GM12878 (cell line): ENCODE data around the gene STXBP5. TPM values are rescaled to one million over a fixed set of nuclear protein-coding genes. Genes with fewer than 3 reads are reported as not detected.

Source experiments
- ATAC-seq: fragments of 200-7000 bp; cut with Tn5 transposase; 3 replicates; pipeline ENCODE4 v1.9.1; 2020; ENCODE audit warnings: mild to moderate bottlenecking, moderate library complexity
- BruUV-seq: library from RNA; stranded (reverse); fragments of 400-500 nt; replicated peaks from 2 replicates; lab custom pipeline; 2021; lab: Mats Ljungman, UMichigan
- CTCF ChIA-PET: fragments of 300-600 bp; sonication (Branson Sonifier 250); formaldehyde crosslinking; extraction: SDS; loops from one replicate; lab custom pipeline; 2021; ENCODE audit warnings: inconsistent platforms; lab: Yijun Ruan, JAX
- POLR2A ChIA-PET: fragments of 350-600 bp; formaldehyde crosslinking; extraction: SDS; loops from one replicate; lab custom pipeline; 2021; ENCODE audit warnings: inconsistent platforms; lab: Charles Lee
- RAD21 ChIA-PET: fragments of 300-600 bp; sonication (Branson Sonifier 250); formaldehyde crosslinking; loops from one replicate; lab custom pipeline; 2023; ENCODE audit warnings: antibody characterized with exemption; ENCODE audit not compliant: unreplicated experiment; lab: Charles Lee
- SMC1A ChIA-PET: fragments of 300-600 bp; sonication (Branson Sonifier 250); formaldehyde crosslinking; loops from one replicate; lab custom pipeline; 2023; ENCODE audit not compliant: unreplicated experiment, uncharacterized antibody; lab: Charles Lee
- DNase-seq: peaks from one replicate; pipeline ENCODE4 v3.0.0-alpha.2; 2011; ENCODE audit warnings: low read depth, low spot score
- FAIRE-seq: peaks from 3 replicates; lab custom pipeline; 2011; peaks lifted over from hg19 to GRCh38; lab: Jason Lieb, UNC
- H2AFZ ChIP-seq: 2 replicates; pipeline ENCODE4 v1.6.0; 2011; ENCODE audit warnings: low read depth, low read length, control low read depth; ENCODE audit not compliant: control insufficient read depth
- H3K27ac ChIP-seq: 2 replicates; pipeline ENCODE4 v1.5.1; 2011; ENCODE audit warnings: control low read depth; ENCODE audit not compliant: control insufficient read depth, insufficient read depth
- H3K27me3 ChIP-seq, 2 experiments: replicated peaks in 1 of 2; 2 replicates each; pipeline versions ENCODE4 v1.6.0 to v1.6.1; 2011; ENCODE audit warnings: low read length in 1 of 2; ENCODE audit not compliant: control insufficient read depth in 2 of 2, insufficient read depth in 2 of 2
- H3K36me3 ChIP-seq, 2 experiments: 2 replicates each; pipeline ENCODE4 v1.5.1; 2011; ENCODE audit warnings: low read length in 1 of 2; ENCODE audit not compliant: control insufficient read depth in 2 of 2, insufficient read depth in 2 of 2
- H3K4me1 ChIP-seq: 2 replicates; pipeline ENCODE4 v1.6.1; 2011; ENCODE audit warnings: mild to moderate bottlenecking, low read length, moderate library complexity, mixed read lengths; ENCODE audit not compliant: control insufficient read depth, insufficient read depth
- H3K4me2 ChIP-seq: 2 replicates; pipeline ENCODE4 v1.6.0; 2011; ENCODE audit warnings: control low read depth; ENCODE audit not compliant: control insufficient read depth, insufficient read depth
- H3K4me3 ChIP-seq: fragments of 200-600 bp; sonication (generic); 2 replicates; pipeline ENCODE4 v1.5.1; 2016
- H3K79me2 ChIP-seq: 2 replicates; pipeline ENCODE4 v1.6.0; 2011; ENCODE audit warnings: low read length; ENCODE audit not compliant: control insufficient read depth, insufficient read depth
- H3K9ac ChIP-seq: 2 replicates; pipeline ENCODE4 v1.8.0; 2011; ENCODE audit warnings: low read length, control low read depth, mixed read lengths; ENCODE audit not compliant: control insufficient read depth, insufficient read depth
- H3K9me3 ChIP-seq: replicated peaks from 3 replicates; pipeline ENCODE4 v1.5.1; 2011; ENCODE audit warnings: mild to moderate bottlenecking, low read length; ENCODE audit not compliant: control insufficient read depth, insufficient read depth
- H4K20me1 ChIP-seq: 2 replicates; pipeline ENCODE4 v1.6.0; 2011; ENCODE audit not compliant: control insufficient read depth, insufficient read depth
- ASH2L ChIP-seq: fragments of 300-600, 200-600 bp; sonication (generic); IDR thresholded peaks from 2 replicates; pipeline ENCODE4 v1.6.1; 2017; ENCODE audit warnings: low read depth, mild to moderate bottlenecking, borderline replicate concordance
- BCL11A ChIP-seq: IDR thresholded peaks from 2 replicates; pipeline ENCODE4 v1.6.1; 2011; ENCODE audit warnings: low read depth, low read length
- CEBPB ChIP-seq, 2 experiments: fragments of 150-350 bp in 1 of 2; IDR thresholded peaks; 2 replicates each; pipeline ENCODE4 v1.6.1; 2012 to 2014; ENCODE audit warnings: low read depth in 2 of 2, low read length in 2 of 2, borderline replicate concordance in 1 of 2, inconsistent platforms in 1 of 2
- CREB1 ChIP-seq: IDR thresholded peaks from 2 replicates; pipeline ENCODE4 v1.6.1; 2012; ENCODE audit warnings: low read depth, mild to moderate bottlenecking, inconsistent platforms
- DPF2 ChIP-seq: fragments of 450-650 bp; IDR thresholded peaks from 2 replicates; pipeline ENCODE4 v1.6.1; 2017; ENCODE audit warnings: mild to moderate bottlenecking
- EGR1 ChIP-seq, 2 experiments: IDR thresholded peaks; 1 replicate in 1 of 2; 2 replicates in 1 of 2; pipeline ENCODE4 v1.6.1; 2011 to 2012; ENCODE audit warnings: low read depth in 2 of 2, low read length in 2 of 2, borderline replicate concordance in 1 of 2, mild to moderate bottlenecking in 1 of 2, moderate library complexity in 1 of 2
- HDGF ChIP-seq: fragments of 450-650 bp; IDR thresholded peaks from 2 replicates; pipeline ENCODE4 v1.6.1; 2016; ENCODE audit warnings: antibody characterized with exemption
- IRF3 ChIP-seq: fragments of 450-650 bp; IDR thresholded peaks from 2 replicates; pipeline ENCODE4 v1.6.1; 2014; ENCODE audit warnings: mild to moderate bottlenecking
- IRF4 ChIP-seq: IDR thresholded peaks from 2 replicates; pipeline ENCODE4 v1.6.1; 2011; ENCODE audit warnings: low read depth, low read length
- JUNB ChIP-seq: IDR thresholded peaks from 2 replicates; pipeline ENCODE4 v1.6.1; 2016; ENCODE audit warnings: antibody characterized with exemption, mild to moderate bottlenecking
- MYB ChIP-seq: fragments of 150-350 bp; IDR thresholded peaks from 2 replicates; pipeline ENCODE4 v1.6.1; 2014; ENCODE audit warnings: mild to moderate bottlenecking, low read depth, low read length, borderline replicate concordance
- NFYA ChIP-seq: IDR thresholded peaks from 2 replicates; pipeline ENCODE4 v1.6.1; 2011; ENCODE audit warnings: low read depth, mild to moderate bottlenecking, low read length, improper control_type of control experiment, borderline replicate concordance
- SREBF2 ChIP-seq: IDR thresholded peaks from 2 replicates; pipeline ENCODE4 v1.6.1; 2012; ENCODE audit warnings: mild to moderate bottlenecking, low read length
- TCF3 ChIP-seq: IDR thresholded peaks from 2 replicates; pipeline ENCODE4 v1.6.1; 2012; ENCODE audit warnings: low read depth, mild to moderate bottlenecking, low read length, borderline replicate concordance; ENCODE audit not compliant: insufficient read depth
- USF2 ChIP-seq: IDR thresholded peaks from 2 replicates; pipeline ENCODE4 v1.6.1; 2011; ENCODE audit warnings: low read depth, low read length, improper control_type of control experiment, borderline replicate concordance
- ZNF217 ChIP-seq: fragments of 450-650 bp; IDR thresholded peaks from 2 replicates; pipeline ENCODE4 v1.6.1; 2017; ENCODE audit warnings: antibody characterized with exemption, mild to moderate bottlenecking
- WGBS: methylation state at CpG from one replicate; pipeline ENCODE4 v1.1.6; 2016; ENCODE audit warnings: low lambda C conversion rate; ENCODE audit not compliant: insufficient replicate concordance, insufficient coverage; ENCODE audit errors: missing lambda C conversion rate; 5-methylcytosine and 5-hydroxymethylcytosine counted together
- in situ Hi-C: fragments of 300-500 bp; cut with MboI; formaldehyde crosslinking; loops from 9 replicates; pipeline ENCODE4 v1.14.3; 2018; ENCODE audit warnings: mixed read lengths
- intact Hi-C: fragments of 100-400 bp; cut with micrococcal nuclease; formaldehyde crosslinking; loops from one replicate; pipeline ENCODE4 v1.14.2; 2022; ENCODE audit not compliant: unreplicated experiment
- polyA plus RNA-seq, 11 experiments: library from polyadenylated mRNA; depleted of rRNA in 4 of 11; unstranded in 6 of 11; stranded (reverse) in 5 of 11; fragments of >200 nt; fragmentation: Nextera tagmentation in 4 of 11; fragmentation: Illumina TruSeq in 1 of 11; extraction: Ambion mirVana in 4 of 11; extraction: Trizol in 1 of 11; gene quantifications; 1 replicate in 1 of 11; 2 replicates in 10 of 11; pipeline versions ENCODE4 v1.2.1 to v1.2.3, GENCODE V29; 2011 to 2016; ENCODE audit warnings: inconsistent platforms in 2 of 11, missing spikeins in 2 of 11, low read depth in 1 of 11
- total RNA-seq, 4 experiments: library from RNA; depleted of rRNA in 3 of 4; stranded (reverse); fragments of >200 nt in 3 of 4; fragmentation: Illumina TruSeq in 1 of 4; extraction: Trizol in 1 of 4; gene quantifications; 2 replicates each; pipeline versions ENCODE4 v1.2.1 to v1.2.3, GENCODE V29; 2013 to 2021

Gene STXBP5
- total and polyA plus RNA-seq, 10 of the 15 experiments (the other 5 are each of a cell fraction or from before 2014, with no cell fraction given) = 1.4 to 13.2 (median 8.4) TPM

- DNase-seq (no peak), ATAC-seq (no peak), FAIRE-seq (no peak)
- Histone ChIP-seq H3K79me2 (no peaks in the 10 kb centered on the region), H4K20me1 (no peaks in the 10 kb centered on the region), H2AFZ (no peak overlapping the region), H3K4me2 (no peak overlapping the region), H3K27ac (no peak overlapping the region), H3K27me3 (no peaks in the 10 kb centered on the region), H3K4me1 (no peaks in the 10 kb centered on the region), H3K9ac (no peak overlapping the region), H3K4me3 (no peak overlapping the region), H3K36me3 (no peaks in the 10 kb centered on the region), H3K9me3 (no peaks in the 10 kb centered on the region; the same call in 2 of the 3 replicates)
- SMC1A ChIA-PET = no interaction called here
- intact Hi-C loops = no loop called here
- 45% methylated on average over 11 of the region's 11 CpGs for WGBS
- RAD21 ChIA-PET = no interaction called here
- TF ChIP-seq USF2 = no peak
- CTCF ChIA-PET = no interaction called here
- POLR2A ChIA-PET = no interaction called here
- in situ Hi-C loops = no loop called here
- BruUV-seq = no TSS peak
Measured at GRCh38 chr6:147423111-147423510, 218.9 kb downstream of the STXBP5 start.

- FAIRE-seq (no peak), ATAC-seq (no peak), DNase-seq (no peak)
- ChIA-PET SMC1A (no interaction called here), CTCF (no interaction called here), POLR2A (no interaction called here), RAD21 (no interaction called here)
- no peaks in the 10 kb centered on the region for H3K4me1 ChIP-seq
- H3K36me3 ChIP-seq = no peaks in the 10 kb centered on the region
- H3K27ac ChIP-seq = no peak overlapping the region
- no peak for TF ChIP-seq JUNB
- TF ChIP-seq EGR1 (IDR thresholded peaks at IDR 0.05; ENCODE audit: borderline replicate concordance in 1 of 2, low read depth in 2 of 2, low read length in 2 of 2) = no peak
- no peak for TF ChIP-seq TCF3
- TF ChIP-seq NFYA = no peak
- no peak for TF ChIP-seq SREBF2
- TF ChIP-seq CREB1 = no peak
- no peak for TF ChIP-seq HDGF
- no peak for TF ChIP-seq IRF3
- no peak for TF ChIP-seq MYB
- TF ChIP-seq BCL11A = no peak
- no peak for TF ChIP-seq CEBPB (IDR thresholded peaks at IDR 0.05; ENCODE audit: borderline replicate concordance in 1 of 2, low read depth in 2 of 2, low read length in 2 of 2)
- no peak for TF ChIP-seq DPF2
- no peak for TF ChIP-seq IRF4
- TF ChIP-seq ZNF217 = no peak
- no peak for TF ChIP-seq ASH2L
- H3K79me2 ChIP-seq = no peaks in the 10 kb centered on the region
- BruUV-seq = no TSS peak
- H3K9me3 ChIP-seq = no peaks in the 10 kb centered on the region
- no peak overlapping the region for H2AFZ ChIP-seq
- intact Hi-C loops (no loop called here), in situ Hi-C loops (no loop called here)
- H3K27me3 ChIP-seq = no peaks in the 10 kb centered on the region
- H3K4me2 ChIP-seq = no peak overlapping the region
- no peaks in the 10 kb centered on the region for H4K20me1 ChIP-seq
- no peak overlapping the region for H3K9ac ChIP-seq
- H3K4me3 ChIP-seq = no peak overlapping the region
- WGBS = 45% methylated on average over 3 of the region's 3 CpGs
Measured at GRCh38 chr6:147429794-147430193, 225.6 kb downstream of the STXBP5 start.
